ENCODE data around the gene TNIP2. TPM values are rescaled to one million over a fixed set of nuclear protein-coding genes. Genes with fewer than 3 reads are reported as not detected.

Gene TNIP2
- total RNA-seq, 1 donor from 2014 or later: 19.4 TPM

DNA sequence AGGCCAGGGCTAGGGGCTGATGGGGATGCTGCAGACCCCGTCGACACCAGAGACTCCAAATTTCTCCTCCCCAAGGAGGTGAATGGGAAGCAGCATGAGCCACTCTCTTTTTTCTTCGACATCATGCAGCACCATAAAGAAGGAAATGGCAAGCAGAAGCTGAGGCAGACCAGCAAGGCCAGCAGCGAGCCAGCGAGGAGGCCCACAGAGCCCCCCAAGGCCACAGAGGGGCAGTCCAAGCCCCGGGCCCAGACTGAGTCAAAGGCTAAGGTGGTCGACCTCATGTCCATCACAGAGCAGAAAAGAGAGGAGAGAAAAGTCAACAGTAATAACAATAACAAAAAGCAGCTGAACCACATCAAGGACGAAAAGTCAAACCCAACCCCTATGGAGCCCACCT, 56.1 kb downstream of the TNIP2 start:
- intact Hi-C loops (cut with micrococcal nuclease): no loop called here
- H3K36me3 ChIP-seq: peaks cover 99% of the 10 kb centered on the region
- no peak overlapping the region for H3K27ac ChIP-seq (replicated peaks)
- H3K4me3 ChIP-seq: no peak overlapping the region
- H3K27me3 ChIP-seq (ENCODE audit: low read depth): no peaks in the 10 kb centered on the region
- no peaks in the 10 kb centered on the region for H3K4me1 ChIP-seq
- no peak for TF ChIP-seq CTCF (IDR thresholded peaks at IDR 0.05; ENCODE audit: borderline replicate concordance)
- no peak for DNase-seq
- no peaks in the 10 kb centered on the region for H3K9me3 ChIP-seq (replicated peaks)

DNA sequence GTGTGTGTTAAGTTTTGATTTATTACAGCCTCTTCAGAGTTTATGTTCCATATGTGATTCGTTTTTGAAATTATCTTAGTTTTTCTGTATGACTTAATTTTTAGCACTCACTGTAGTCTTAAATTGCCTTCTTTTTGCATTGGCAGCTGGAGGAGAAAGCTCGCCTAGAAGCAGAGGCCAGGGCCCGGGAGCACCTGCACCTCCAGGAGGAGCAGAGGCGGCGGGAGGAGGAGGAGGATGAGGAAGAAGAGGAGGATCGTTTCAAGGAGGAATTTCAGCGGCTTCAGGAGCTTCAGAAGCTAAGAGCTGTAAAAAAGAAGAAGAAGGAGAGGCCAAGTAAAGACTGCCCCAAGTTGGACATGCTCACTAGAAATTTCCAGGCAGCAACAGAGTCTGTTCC, 56.6 kb downstream of the TNIP2 start:
- intact Hi-C loops (cut with micrococcal nuclease): no loop called here
- H3K9me3 ChIP-seq (replicated peaks): no peaks in the 10 kb centered on the region
- no peak for DNase-seq
- TF ChIP-seq CTCF (IDR thresholded peaks at IDR 0.05; ENCODE audit: borderline replicate concordance): no peak
- H3K27ac ChIP-seq (replicated peaks): no peak overlapping the region
- no peak overlapping the region for H3K4me3 ChIP-seq
- peaks cover 99% of the 10 kb centered on the region for H3K36me3 ChIP-seq
- H3K27me3 ChIP-seq (ENCODE audit: low read depth): no peaks in the 10 kb centered on the region
- no peaks in the 10 kb centered on the region for H3K4me1 ChIP-seq

GRCh38 chr4:2698951-2699505, 57.1 kb downstream of the TNIP2 start:
- Histone ChIP-seq H3K27me3 (ENCODE audit: low read depth) (no peaks in the 10 kb centered on the region), H3K4me1 (no peaks in the 10 kb centered on the region), H3K9me3 (replicated peaks) (no peaks in the 10 kb centered on the region), H3K27ac (replicated peaks) (no peak overlapping the region), H3K36me3 (peaks cover 99% of the 10 kb centered on the region), H3K4me3 (no peak overlapping the region)
- no peak for DNase-seq
- intact Hi-C loops (cut with micrococcal nuclease): no loop called here
- no peak for TF ChIP-seq CTCF (IDR thresholded peaks at IDR 0.05; ENCODE audit: borderline replicate concordance)

DNA sequence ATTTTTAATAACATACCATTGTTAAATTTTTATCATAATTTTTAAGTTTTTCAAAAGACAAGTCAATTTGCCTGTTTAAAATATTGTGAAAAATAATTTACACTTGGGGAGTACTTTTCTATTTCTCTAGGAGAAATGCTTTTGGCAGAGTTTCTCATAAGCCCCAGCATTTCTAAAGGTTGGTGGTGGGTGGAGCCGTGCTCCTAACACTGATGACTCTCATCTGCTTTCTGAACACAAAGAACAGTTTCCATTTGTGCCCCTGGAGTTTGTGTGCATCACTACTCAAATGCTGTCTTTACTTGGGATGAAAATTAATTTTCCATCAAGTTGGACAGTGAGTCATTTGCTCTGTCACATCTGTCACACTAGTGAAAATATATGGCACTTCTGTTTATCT, 57.6 kb downstream of the TNIP2 start:
- intact Hi-C loops (cut with micrococcal nuclease): no loop called here
- no peak for TF ChIP-seq CTCF (IDR thresholded peaks at IDR 0.05; ENCODE audit: borderline replicate concordance)
- Histone ChIP-seq H3K9me3 (replicated peaks) (no peaks in the 10 kb centered on the region), H3K4me3 (no peak overlapping the region), H3K27ac (replicated peaks) (no peak overlapping the region), H3K27me3 (ENCODE audit: low read depth) (no peaks in the 10 kb centered on the region), H3K36me3 (peaks cover 99% of the 10 kb centered on the region), H3K4me1 (no peaks in the 10 kb centered on the region)
- DNase-seq: no peak

DNA sequence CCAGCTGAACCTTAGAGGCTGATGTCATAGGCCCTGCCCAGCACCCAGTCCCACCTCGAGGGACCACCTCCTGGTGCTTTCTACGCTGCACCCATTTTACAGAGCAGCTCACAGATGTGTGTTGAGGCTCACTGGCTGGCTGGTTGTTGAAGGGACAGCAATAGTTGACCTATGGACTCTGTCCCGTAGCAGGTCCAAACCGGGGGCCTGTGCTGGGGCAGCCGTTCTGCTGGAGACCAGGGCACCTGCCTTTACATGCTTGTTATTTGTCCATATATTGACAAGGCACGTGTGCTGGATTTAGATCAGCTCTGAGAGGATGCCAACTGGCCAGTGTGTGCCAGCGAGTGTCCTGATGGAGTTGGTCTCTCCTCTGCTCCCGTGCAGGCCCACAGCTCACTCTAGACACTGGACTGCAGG, 58.1 kb downstream of the TNIP2 start:
- H3K4me3 ChIP-seq: no peak overlapping the region
- no peaks in the 10 kb centered on the region for H3K4me1 ChIP-seq
- H3K27me3 ChIP-seq (ENCODE audit: low read depth): no peaks in the 10 kb centered on the region
- H3K9me3 ChIP-seq (replicated peaks): no peaks in the 10 kb centered on the region
- H3K36me3 ChIP-seq: peaks cover 99% of the 10 kb centered on the region
- no peak for TF ChIP-seq CTCF (IDR thresholded peaks at IDR 0.05; ENCODE audit: borderline replicate concordance)
- no peak overlapping the region for H3K27ac ChIP-seq (replicated peaks)
- intact Hi-C loops (cut with micrococcal nuclease): no loop called here
- no peak for DNase-seq
